NCI-H524 (cell line): ENCODE measurements around the gene COMMD7.

Experiments
- DNase-seq, 2 experiments: peaks; one replicate each; lab custom pipeline; 2025; lab: John Stamatoyannopoulos, UW

Gene COMMD7

GRCh38 chr20:32675223-32675975 lies 67.9 kb downstream of the COMMD7 start:
- peak in 1 of 2 experiments; percentile 54 for DNase-seq

GRCh38 chr20:32674362-32674789 lies 68.9 kb downstream of the COMMD7 start:
- DNase-seq = peak; percentile 49 to 64

DNA sequence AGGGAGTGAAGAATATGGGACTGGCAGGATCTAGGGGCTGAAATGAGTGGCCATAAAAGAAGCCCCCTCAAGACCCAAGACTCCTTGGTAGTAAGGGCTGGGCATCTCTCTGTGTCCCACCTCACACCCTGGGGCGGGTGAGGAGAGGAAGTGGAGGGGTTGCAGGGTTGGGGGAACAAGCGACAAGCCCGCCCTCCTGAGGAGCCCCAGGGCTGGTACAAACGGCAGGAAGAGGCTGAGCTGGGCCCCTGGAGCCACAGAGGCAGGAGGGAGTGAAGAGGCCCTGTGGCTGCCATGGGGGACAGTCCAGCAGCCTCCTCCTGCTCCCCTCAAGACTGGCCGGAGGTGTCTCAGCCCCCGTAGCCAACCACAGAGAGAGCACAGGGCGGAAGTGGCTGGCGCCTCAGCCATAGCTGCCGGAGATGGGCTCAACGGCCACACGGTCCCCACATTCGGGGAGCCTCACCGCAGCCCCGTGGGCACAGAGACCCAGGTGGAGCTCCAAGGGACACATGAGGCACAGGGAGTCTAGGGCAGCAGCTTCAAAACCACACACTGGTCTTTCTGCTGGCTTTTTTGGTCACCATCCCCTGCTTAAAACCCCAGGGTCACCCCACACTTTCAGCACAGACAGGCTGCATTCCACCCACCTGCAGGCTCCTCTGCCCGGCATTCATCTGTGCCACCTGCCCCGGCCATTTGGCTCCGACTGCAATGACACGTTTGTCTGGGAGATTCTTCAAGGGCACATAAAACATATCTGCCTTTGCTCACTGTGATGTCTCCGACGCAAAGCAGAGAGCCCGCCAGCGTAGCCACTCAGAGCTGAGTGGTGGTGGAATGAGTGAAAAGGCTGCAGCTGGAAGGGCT lies 70.0 kb downstream of the COMMD7 start:
- no peak for DNase-seq

DNA sequence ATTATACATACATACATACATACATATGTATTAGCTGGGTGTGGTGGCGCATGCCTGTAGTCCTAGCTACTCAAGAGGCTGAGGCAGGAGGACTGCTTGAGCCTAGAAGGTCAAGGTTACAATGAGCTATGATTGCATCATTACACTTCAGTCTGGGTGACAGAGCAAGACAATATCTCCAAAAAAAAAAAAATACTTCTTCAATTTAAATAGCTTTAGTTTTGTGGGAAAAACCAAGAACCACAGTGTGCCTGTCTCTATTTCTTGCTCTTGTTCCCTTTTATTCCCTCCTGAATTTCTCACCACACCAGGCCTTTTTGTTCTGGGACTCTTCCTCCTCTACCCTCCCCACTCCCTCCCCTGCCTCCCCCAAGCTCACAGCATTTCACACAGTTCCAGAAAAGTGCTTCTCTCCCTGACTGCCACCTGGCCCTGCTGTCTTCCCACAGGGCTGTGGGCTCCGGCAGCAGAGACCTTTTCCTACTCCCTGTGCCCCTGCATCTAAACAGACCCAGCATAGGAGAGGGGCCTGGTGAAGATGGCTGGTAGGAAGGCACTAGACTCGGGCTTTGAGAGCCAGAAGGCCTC lies 70.8 kb downstream of the COMMD7 start:
- no peak for DNase-seq

DNA sequence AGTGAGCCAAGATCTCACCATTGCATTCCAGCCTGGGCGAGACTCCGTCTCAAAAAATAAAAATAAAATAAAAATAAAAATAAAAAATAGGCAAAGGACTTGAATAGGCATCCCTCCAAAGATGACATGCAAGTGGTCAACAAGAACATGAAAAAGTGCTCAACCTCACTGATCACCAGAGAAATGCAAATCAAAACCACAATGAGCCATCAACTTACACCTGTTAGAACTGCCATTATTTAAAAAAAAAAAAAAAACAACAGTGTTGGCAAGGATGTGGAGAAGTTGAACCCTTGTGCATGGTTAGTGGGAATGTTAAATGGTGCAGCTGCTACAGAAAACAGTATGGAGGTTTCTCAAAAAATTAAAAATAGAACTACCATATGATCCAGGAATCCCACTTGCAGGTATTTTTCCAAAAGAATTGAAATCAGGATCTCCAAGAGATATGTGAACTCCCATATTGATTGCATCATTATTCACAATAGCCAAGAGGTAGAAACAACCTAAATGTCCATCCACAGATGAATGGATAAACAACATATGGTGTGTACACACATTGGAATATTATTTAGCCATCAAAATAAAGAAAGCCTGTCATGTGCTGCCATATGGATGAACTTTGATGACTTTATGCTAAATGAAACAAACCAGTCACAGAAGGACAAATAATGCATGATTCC lies 72.4 kb downstream of the COMMD7 start:
- DNase-seq = no peak

DNA sequence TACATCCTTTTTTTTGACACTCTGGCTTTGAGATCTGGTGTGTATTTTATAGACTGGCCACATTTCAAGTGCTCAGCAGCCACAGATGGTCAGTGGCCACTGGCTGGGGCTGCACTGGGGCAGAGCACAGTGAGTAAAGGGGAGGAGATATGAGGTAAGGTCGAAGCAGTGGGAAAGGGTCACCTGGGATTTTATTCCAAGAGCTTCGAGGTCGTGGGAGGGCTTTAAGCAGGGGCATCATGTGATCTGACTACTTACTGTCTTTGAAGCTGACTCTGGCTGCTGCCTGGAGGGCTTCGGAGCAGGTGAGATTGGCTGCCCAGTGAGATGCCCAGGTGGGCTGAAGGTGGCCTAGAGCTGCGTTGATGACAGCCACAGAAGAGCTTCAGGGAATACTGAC lies 76.2 kb downstream of the COMMD7 start:
- no peak for DNase-seq

DNA sequence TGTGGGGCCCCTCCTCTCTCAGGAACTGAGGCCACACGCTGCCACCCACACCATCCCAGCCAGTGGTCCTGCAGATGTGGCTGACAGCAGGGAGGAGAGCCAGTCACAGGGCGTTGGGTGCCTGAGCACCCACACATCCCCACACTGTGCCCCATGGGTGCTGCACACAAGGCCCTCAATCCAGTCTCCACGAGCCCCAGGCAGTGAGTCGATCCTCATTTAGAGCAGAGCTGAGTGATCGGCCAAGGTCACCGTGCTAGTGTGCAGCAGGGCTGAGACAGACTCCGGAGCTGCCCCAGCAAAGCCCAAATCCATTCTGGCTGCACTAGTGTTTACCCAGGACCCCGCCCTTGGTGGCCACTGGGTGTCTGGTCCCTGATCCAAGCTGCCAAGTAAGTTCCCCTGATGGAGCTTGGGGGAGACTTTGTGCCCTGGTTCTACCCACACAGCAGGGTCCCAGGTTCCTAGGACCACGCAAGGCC lies 78.5 kb downstream of the COMMD7 start:
- DNase-seq = no peak

DNA sequence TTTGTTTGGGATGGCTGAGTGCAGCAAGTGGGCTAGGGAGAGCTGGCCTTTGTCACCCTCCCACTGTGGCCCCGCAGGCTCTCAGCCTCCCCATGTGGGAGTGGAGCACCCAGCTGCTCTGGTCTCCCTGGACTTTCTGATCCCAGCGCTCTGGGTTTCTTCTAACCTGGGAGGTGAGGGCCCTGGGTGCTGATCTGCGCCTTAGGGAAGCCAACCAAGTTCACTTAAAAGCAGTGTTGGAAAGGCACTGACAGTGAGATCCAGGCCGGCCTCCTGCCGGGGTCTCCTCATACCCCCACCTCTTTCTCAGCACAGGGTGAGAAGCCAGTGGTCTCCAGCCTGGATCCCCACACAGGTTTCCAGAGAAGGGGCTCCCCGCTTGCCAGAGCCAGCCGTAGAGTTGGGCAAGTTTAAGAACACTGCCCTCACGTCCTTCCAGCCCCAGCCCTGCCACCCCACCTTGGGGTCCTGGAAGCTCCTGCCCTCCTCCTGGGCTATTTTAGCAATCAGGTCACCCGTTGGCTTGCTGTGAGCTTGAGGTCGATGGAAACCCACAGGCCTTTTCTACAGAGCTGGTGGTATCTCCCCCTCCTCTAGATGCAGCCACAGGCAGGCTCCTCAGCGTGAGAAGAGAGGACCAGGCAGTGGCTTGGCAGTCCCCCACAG lies 79.1 kb downstream of the COMMD7 start:
- DNase-seq = no peak

DNA sequence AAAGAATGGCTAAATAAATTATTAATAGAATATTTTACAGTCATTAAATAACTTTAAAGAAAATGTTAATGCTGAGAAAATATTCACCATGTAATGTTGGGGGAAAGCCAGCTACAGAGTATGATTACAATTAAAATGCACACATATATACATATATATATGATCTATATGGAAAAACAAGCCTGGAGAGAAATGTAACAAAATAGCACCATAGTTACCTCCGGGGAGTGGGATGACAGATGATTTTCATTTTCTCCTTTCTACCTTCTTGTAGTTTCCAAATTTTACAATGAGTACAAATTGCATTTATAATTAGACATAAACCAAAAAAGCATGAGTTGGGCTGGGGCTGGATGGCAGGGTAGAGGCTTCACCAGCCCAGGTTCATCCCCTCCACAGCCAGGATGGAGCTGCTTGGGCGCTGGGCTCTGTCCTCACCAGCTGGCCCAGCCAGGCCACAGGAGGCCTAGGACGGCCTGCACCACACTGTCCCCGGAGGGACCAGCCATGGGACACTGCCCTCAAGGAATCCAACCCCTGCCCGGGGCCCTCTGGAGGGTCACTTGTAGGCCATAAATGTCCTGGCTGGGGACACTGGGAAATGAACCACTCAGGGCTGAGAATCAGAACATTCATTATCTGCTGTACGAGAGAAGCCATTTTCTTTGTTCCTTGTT lies 79.8 kb downstream of the COMMD7 start:
- DNase-seq = no peak

DNA sequence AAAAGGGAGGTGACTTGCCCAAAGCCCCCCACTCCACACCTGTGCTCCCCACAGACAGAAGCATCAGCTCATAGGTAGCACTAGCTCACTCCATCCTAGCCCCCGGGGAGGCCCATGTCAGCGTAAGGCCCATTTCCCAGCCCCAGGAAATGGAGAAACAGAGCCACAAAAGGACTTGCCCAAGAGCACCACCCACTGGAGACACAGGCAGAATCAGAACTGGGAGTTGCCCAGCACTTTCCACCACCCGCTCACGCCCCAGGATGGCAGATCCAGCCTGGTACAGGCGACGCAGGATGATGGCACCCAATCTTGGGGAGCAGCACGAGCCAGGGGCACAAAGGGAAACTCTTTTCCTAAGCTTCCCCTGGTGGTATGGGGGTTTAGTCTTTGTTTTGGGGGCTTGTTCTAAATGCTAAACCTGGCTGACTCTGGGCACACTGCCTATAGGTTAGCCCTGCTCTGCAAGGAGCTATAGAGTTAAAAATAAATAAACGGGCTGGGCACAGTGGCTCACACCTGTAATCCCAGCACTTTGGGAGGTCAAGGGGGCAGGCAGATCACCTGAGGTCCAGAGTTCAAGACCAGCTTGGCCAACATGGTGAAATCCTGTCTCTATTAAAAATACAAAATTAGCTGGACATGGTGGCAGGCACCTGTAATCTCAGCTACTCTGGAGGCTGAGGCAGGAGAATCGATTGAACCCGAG lies 81.3 kb downstream of the COMMD7 start:
- no peak for DNase-seq

DNA sequence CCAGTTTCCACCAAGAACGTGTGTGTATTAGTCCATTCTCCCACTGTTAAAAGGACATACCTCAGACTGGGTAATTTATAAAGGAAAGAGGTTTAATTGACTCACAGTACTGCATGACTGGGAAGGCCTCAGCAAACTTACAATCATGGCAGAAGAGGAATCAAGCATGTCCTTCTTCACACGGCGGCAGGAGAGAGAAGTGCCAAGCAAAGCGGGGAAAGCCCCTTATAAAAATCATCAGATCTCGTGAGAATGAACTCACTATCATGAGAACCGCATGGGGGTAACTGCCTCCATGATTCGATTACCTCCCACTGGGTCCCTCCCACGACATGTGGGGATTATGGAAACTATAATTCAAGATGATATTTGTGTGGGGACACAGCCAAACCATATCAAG lies 82.6 kb downstream of the COMMD7 start:
- DNase-seq = no peak

GRCh38 chr20:32656827-32657226 lies 86.4 kb downstream of the COMMD7 start:
- no peak for DNase-seq

GRCh38 chr20:32655903-32656512 lies 87.3 kb downstream of the COMMD7 start:
- no peak for DNase-seq

DNA sequence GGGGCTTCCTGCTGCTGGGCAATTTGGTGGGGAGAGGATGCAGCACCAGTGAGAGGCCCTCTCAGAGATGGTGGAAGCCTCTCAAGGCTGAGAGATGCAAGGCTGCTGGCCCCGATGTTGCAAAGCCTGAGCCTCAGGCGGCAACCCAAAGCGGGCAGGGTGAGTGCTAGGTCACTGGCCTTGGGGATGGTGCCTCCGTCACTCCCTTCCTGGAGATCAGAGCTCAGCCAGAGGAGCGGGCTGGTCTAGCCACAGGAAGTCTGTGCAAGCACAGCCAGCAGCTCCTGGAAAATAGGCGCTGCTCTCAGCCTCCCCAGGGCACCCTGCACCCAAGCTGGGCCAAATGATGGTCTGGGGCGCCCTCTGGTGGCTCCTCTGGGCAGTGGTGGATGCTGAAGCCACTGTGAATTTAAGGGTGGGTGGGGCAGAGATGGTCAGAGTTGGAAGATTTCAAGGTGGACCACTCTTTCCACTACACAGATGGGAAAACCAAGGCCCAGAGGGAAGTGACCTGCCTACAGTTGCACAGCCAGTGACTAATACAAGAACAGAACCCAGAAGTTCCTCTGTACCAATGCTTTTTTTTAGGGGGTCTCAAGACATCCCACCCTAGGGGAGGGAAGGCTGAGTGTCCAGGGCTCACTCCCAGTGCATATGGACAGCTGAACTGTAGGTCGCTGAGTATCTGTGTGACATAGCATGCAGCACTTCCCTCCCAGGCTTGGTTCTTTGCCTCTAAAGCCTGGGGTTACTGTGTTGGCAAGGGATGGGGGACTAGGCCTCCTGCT lies 90.3 kb downstream of the COMMD7 start:
- peak; percentile 75 to 90 for DNase-seq
